Type B pancreatic cell (in vitro differentiated cells): ENCODE measurements around the gene PHACTR2. TPM values are rescaled to one million over a fixed set of nuclear protein-coding genes. Genes with fewer than 3 reads are reported as not detected.

Source experiments
- DNase-seq: peaks from one replicate; pipeline ENCODE4 v3.0.0; 2021; ENCODE audit warnings: mixed read lengths; ENCODE audit not compliant: unreplicated experiment; ENCODE audit errors: extremely low spot score
- H3K27ac Mint-ChIP-seq: 2 replicates; pipeline ENCODE4 v1.8.0; 2021; ENCODE audit warnings: mild to moderate bottlenecking, mixed read lengths
- H3K27me3 Mint-ChIP-seq: 2 replicates; pipeline ENCODE4 v1.8.0; 2021; ENCODE audit warnings: mixed read lengths
- H3K36me3 Mint-ChIP-seq: 2 replicates; pipeline ENCODE4 v1.8.0; 2021; ENCODE audit warnings: mixed read lengths
- H3K4me1 Mint-ChIP-seq: one replicate; pipeline ENCODE4 v1.8.0; 2021; ENCODE audit warnings: mixed read lengths; ENCODE audit not compliant: unreplicated experiment
- H3K4me3 Mint-ChIP-seq: 2 replicates; pipeline ENCODE4 v1.8.0; 2021; ENCODE audit warnings: mild to moderate bottlenecking, mixed read lengths
- H3K9me3 Mint-ChIP-seq: 2 replicates; pipeline ENCODE4 v1.8.0; 2021; ENCODE audit warnings: mixed read lengths
- CTCF ChIP-seq: fragments of 200-600 bp; sonication (generic); conservative IDR thresholded peaks from 2 replicates; pipeline ENCODE4 v1.5.0; 2021; ENCODE audit warnings: antibody characterized with exemption, mild to moderate bottlenecking
- total RNA-seq: library from RNA; stranded (reverse); gene quantifications from 2 replicates; pipeline ENCODE4 v1.2.1, GENCODE V29; 2021; ENCODE audit warnings: low replicate concordance

Gene PHACTR2
- total RNA-seq, 1 donor from 2014 or later: 59.2 TPM

- no peaks in the 10 kb centered on the region for H3K9me3 Mint-ChIP-seq
- peaks cover 8% of the 10 kb centered on the region for H3K36me3 Mint-ChIP-seq
- H3K4me3 Mint-ChIP-seq: no peak overlapping the region
- no peaks in the 10 kb centered on the region for H3K27me3 Mint-ChIP-seq
- TF ChIP-seq CTCF: no peak
- peaks cover 9% of the 10 kb centered on the region for H3K4me1 Mint-ChIP-seq
- H3K27ac Mint-ChIP-seq: no peak overlapping the region
- DNase-seq: no peak
Measured at GRCh38 chr6:143817621-143818020, 139.9 kb downstream of the PHACTR2 start.

- Mint-ChIP-seq H3K4me3 (no peak overlapping the region), H3K4me1 (peaks cover 5% of the 10 kb centered on the region), H3K27ac (no peak overlapping the region), H3K36me3 (peaks cover 5% of the 10 kb centered on the region), H3K27me3 (no peaks in the 10 kb centered on the region), H3K9me3 (no peaks in the 10 kb centered on the region)
- no peak for DNase-seq
- TF ChIP-seq CTCF: no peak
Measured at GRCh38 chr6:143821359-143821758, 143.6 kb downstream of the PHACTR2 start.

GRCh38 chr6:143822584-143823024, 144.8 kb downstream of the PHACTR2 start:
- no peak for DNase-seq
- peaks cover 1% of the 10 kb centered on the region for H3K36me3 Mint-ChIP-seq
- H3K27ac Mint-ChIP-seq: no peak overlapping the region
- H3K9me3 Mint-ChIP-seq: no peaks in the 10 kb centered on the region
- TF ChIP-seq CTCF: no peak
- H3K4me1 Mint-ChIP-seq: peaks cover 5% of the 10 kb centered on the region
- no peak overlapping the region for H3K4me3 Mint-ChIP-seq
- H3K27me3 Mint-ChIP-seq: no peaks in the 10 kb centered on the region

GRCh38 chr6:143823548-143823947, 145.8 kb downstream of the PHACTR2 start:
- TF ChIP-seq CTCF: no peak
- H3K36me3 Mint-ChIP-seq: no peaks in the 10 kb centered on the region
- no peak overlapping the region for H3K4me3 Mint-ChIP-seq
- no peak for DNase-seq
- peaks cover 5% of the 10 kb centered on the region for H3K4me1 Mint-ChIP-seq
- H3K9me3 Mint-ChIP-seq: no peaks in the 10 kb centered on the region
- H3K27ac Mint-ChIP-seq: no peak overlapping the region
- no peaks in the 10 kb centered on the region for H3K27me3 Mint-ChIP-seq

GRCh38 chr6:143828572-143828971, 150.8 kb downstream of the PHACTR2 start:
- TF ChIP-seq CTCF: no peak
- Mint-ChIP-seq H3K9me3 (no peaks in the 10 kb centered on the region), H3K4me3 (no peak overlapping the region), H3K27ac (no peak overlapping the region), H3K4me1 (no peaks in the 10 kb centered on the region), H3K27me3 (no peaks in the 10 kb centered on the region), H3K36me3 (no peaks in the 10 kb centered on the region)
- DNase-seq: no peak

- Mint-ChIP-seq H3K9me3 (no peaks in the 10 kb centered on the region), H3K4me1 (peaks cover 3% of the 10 kb centered on the region), H3K27ac (no peak overlapping the region), H3K27me3 (no peaks in the 10 kb centered on the region), H3K36me3 (no peaks in the 10 kb centered on the region), H3K4me3 (no peak overlapping the region)
- no peak for TF ChIP-seq CTCF
- DNase-seq: no peak
Measured at GRCh38 chr6:143836150-143836549, 158.4 kb downstream of the PHACTR2 start.
